ENCODE results near the gene STK31.

DNA sequence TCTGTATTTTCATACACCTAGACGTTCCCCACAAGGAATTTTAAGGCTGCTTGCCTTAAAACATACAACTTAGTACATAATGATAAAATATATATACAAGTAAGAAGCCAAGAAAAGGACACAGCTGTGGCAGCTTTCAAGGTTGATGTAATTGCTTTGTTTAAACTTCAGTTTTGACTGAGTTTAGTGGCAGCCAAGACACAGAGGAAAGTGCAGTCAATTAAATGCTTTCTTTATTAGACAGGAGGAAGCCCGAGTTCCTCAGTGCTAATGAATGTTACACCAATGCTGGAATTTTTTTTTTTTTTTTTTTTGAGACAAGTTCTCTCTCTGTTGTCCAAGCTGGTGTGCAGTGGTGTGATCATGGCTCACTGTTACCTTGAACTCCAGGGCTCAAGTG lies 11.2 kb upstream of the STK31 start:
- TF ChIP-seq, protein P1, sequence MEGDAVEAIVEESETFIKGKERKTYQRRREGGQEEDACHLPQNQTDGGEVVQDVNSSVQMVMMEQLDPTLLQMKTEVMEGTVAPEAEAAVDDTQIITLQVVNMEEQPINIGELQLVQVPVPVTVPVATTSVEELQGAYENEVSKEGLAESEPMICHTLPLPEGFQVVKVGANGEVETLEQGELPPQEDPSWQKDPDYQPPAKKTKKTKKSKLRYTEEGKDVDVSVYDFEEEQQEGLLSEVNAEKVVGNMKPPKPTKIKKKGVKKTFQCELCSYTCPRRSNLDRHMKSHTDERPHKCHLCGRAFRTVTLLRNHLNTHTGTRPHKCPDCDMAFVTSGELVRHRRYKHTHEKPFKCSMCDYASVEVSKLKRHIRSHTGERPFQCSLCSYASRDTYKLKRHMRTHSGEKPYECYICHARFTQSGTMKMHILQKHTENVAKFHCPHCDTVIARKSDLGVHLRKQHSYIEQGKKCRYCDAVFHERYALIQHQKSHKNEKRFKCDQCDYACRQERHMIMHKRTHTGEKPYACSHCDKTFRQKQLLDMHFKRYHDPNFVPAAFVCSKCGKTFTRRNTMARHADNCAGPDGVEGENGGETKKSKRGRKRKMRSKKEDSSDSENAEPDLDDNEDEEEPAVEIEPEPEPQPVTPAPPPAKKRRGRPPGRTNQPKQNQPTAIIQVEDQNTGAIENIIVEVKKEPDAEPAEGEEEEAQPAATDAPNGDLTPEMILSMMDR (IDR thresholded peaks at IDR 0.05; ENCODE audit: borderline replicate concordance, extremely low read depth, low read length, poor library complexity, severe bottlenecking): no peak
- no peak for TF ChIP-seq EZH2 (IDR thresholded peaks at IDR 0.05; ENCODE audit: borderline replicate concordance, low read depth, low read length, severe bottlenecking)
